Activated naive CD4-positive, alpha-beta T cell treated with anti-CD3 and anti-CD28 coated beads, Interleukin-2, amount 50 U/mL, for 24 hours (primary cell): ENCODE measurements around the gene SAFB2.
A peak's percentile ranks its signal among the peaks of the same experiment; 100 is the strongest.

Source experiments
- H3K27ac Mint-ChIP-seq: one replicate; pipeline ENCODE4 v1.8.0; 2021; ENCODE audit warnings: mild to moderate bottlenecking, mixed read lengths
- H3K27me3 Mint-ChIP-seq: one replicate; pipeline ENCODE4 v1.8.0; 2021; ENCODE audit warnings: mixed read lengths
- H3K36me3 Mint-ChIP-seq: one replicate; pipeline ENCODE4 v1.8.0; 2021; ENCODE audit warnings: mixed read lengths
- H3K4me1 Mint-ChIP-seq: one replicate; pipeline ENCODE4 v1.8.0; 2021; ENCODE audit warnings: mixed read lengths
- H3K4me3 Mint-ChIP-seq: one replicate; pipeline ENCODE4 v1.8.0; 2021; ENCODE audit warnings: mild to moderate bottlenecking, mixed read lengths
- H3K9me3 Mint-ChIP-seq: one replicate; pipeline ENCODE4 v1.8.0; 2021; ENCODE audit warnings: mixed read lengths

The SAFB2 gene

GRCh38 chr19:5600797-5601196, 21.8 kb downstream of the SAFB2 start:
- Mint-ChIP-seq H3K9me3 (no peaks in the 10 kb centered on the region), H3K36me3 (peaks cover 25% of the 10 kb centered on the region), H3K4me3 (no peak overlapping the region), H3K27me3 (no peaks in the 10 kb centered on the region), H3K27ac (no peak overlapping the region), H3K4me1 (peaks cover 16% of the 10 kb centered on the region)

GRCh38 chr19:5595745-5596144, 26.8 kb downstream of the SAFB2 start:
- no peaks in the 10 kb centered on the region for H3K27me3 Mint-ChIP-seq
- H3K36me3 Mint-ChIP-seq = peaks cover 21% of the 10 kb centered on the region

GRCh38 chr19:5595129-5595528, 27.4 kb downstream of the SAFB2 start:
- Mint-ChIP-seq H3K4me1 (peaks cover 8% of the 10 kb centered on the region), H3K9me3 (no peaks in the 10 kb centered on the region), H3K4me3 (no peak overlapping the region), H3K36me3 (peaks cover 20% of the 10 kb centered on the region), H3K27ac (no peak overlapping the region), H3K27me3 (no peaks in the 10 kb centered on the region)

More at GRCh38 chr19:5595745-5596144, 26.8 kb downstream of the SAFB2 start:
- H3K4me1 Mint-ChIP-seq = peaks cover 8% of the 10 kb centered on the region
- no peak overlapping the region for H3K4me3 Mint-ChIP-seq
- no peak overlapping the region for H3K27ac Mint-ChIP-seq
- no peaks in the 10 kb centered on the region for H3K9me3 Mint-ChIP-seq

GRCh38 chr19:5594521-5594950, 28.0 kb downstream of the SAFB2 start:
- peaks cover 17% of the 10 kb centered on the region for H3K36me3 Mint-ChIP-seq
- H3K27ac Mint-ChIP-seq = no peak overlapping the region
- no peaks in the 10 kb centered on the region for H3K9me3 Mint-ChIP-seq
- H3K4me1 Mint-ChIP-seq = peaks cover 8% of the 10 kb centered on the region
- no peaks in the 10 kb centered on the region for H3K27me3 Mint-ChIP-seq
- H3K4me3 Mint-ChIP-seq = no peak overlapping the region

GRCh38 chr19:5593343-5594255, 29.0 kb downstream of the SAFB2 start:
- Mint-ChIP-seq H3K27ac (no peak overlapping the region), H3K4me1 (peaks cover 8% of the 10 kb centered on the region), H3K27me3 (no peaks in the 10 kb centered on the region)

GRCh38 chr19:5592531-5593342, 29.8 kb downstream of the SAFB2 start:
- no peaks in the 10 kb centered on the region for H3K9me3 Mint-ChIP-seq
- no peaks in the 10 kb centered on the region for H3K27me3 Mint-ChIP-seq
- no peak overlapping the region for H3K4me3 Mint-ChIP-seq
- H3K27ac Mint-ChIP-seq = no peak overlapping the region
- H3K36me3 Mint-ChIP-seq = peaks cover 15% of the 10 kb centered on the region
- peaks cover 8% of the 10 kb centered on the region for H3K4me1 Mint-ChIP-seq

More at GRCh38 chr19:5593343-5594255, 29.0 kb downstream of the SAFB2 start:
- H3K4me3 Mint-ChIP-seq = no peak overlapping the region
- no peaks in the 10 kb centered on the region for H3K9me3 Mint-ChIP-seq
- H3K36me3 Mint-ChIP-seq = peaks cover 15% of the 10 kb centered on the region

GRCh38 chr19:5591476-5591875, 31.1 kb downstream of the SAFB2 start:
- Mint-ChIP-seq H3K36me3 (peaks cover 12% of the 10 kb centered on the region), H3K27ac (no peak overlapping the region), H3K4me1 (peaks cover 9% of the 10 kb centered on the region), H3K9me3 (no peaks in the 10 kb centered on the region), H3K4me3 (no peak overlapping the region), H3K27me3 (no peaks in the 10 kb centered on the region)

GRCh38 chr19:5590865-5591154, 31.8 kb downstream of the SAFB2 start:
- H3K27me3 Mint-ChIP-seq = no peaks in the 10 kb centered on the region
- peaks cover 11% of the 10 kb centered on the region for H3K36me3 Mint-ChIP-seq
- H3K27ac Mint-ChIP-seq = no peak overlapping the region
- H3K4me3 Mint-ChIP-seq = no peak overlapping the region
- H3K4me1 Mint-ChIP-seq = peaks cover 11% of the 10 kb centered on the region
- H3K9me3 Mint-ChIP-seq = no peaks in the 10 kb centered on the region

- H3K36me3 Mint-ChIP-seq = peaks cover 9% of the 10 kb centered on the region
- H3K27ac Mint-ChIP-seq = no peak overlapping the region
Measured at GRCh38 chr19:5590151-5590864, 32.3 kb downstream of the SAFB2 start.

GRCh38 chr19:5588906-5589676, 33.5 kb downstream of the SAFB2 start:
- Mint-ChIP-seq H3K36me3 (peaks cover 8% of the 10 kb centered on the region), H3K9me3 (no peaks in the 10 kb centered on the region), H3K27ac (no peak overlapping the region)

More at GRCh38 chr19:5590151-5590864, 32.3 kb downstream of the SAFB2 start:
- Mint-ChIP-seq H3K9me3 (no peaks in the 10 kb centered on the region), H3K4me3 (no peak overlapping the region), H3K4me1 (peaks cover 13% of the 10 kb centered on the region), H3K27me3 (no peaks in the 10 kb centered on the region)

GRCh38 chr19:5588441-5588840, 34.1 kb downstream of the SAFB2 start:
- Mint-ChIP-seq H3K27me3 (no peaks in the 10 kb centered on the region), H3K4me1 (peaks cover 11% of the 10 kb centered on the region), H3K9me3 (no peaks in the 10 kb centered on the region), H3K27ac (no peak overlapping the region), H3K36me3 (peaks cover 7% of the 10 kb centered on the region), H3K4me3 (no peak overlapping the region)

More at GRCh38 chr19:5588906-5589676, 33.5 kb downstream of the SAFB2 start:
- peaks cover 11% of the 10 kb centered on the region for H3K4me1 Mint-ChIP-seq
- H3K27me3 Mint-ChIP-seq = no peaks in the 10 kb centered on the region
- no peak overlapping the region for H3K4me3 Mint-ChIP-seq

GRCh38 chr19:5587661-5588060, 34.9 kb downstream of the SAFB2 start:
- Mint-ChIP-seq H3K27me3 (no peaks in the 10 kb centered on the region), H3K27ac (peak overlapping the region; percentile 8), H3K4me3 (no peak overlapping the region), H3K4me1 (peaks cover 11% of the 10 kb centered on the region), H3K9me3 (no peaks in the 10 kb centered on the region), H3K36me3 (peaks cover 3% of the 10 kb centered on the region)

GRCh38 chr19:5587071-5587455, 35.5 kb downstream of the SAFB2 start:
- Mint-ChIP-seq H3K27me3 (no peaks in the 10 kb centered on the region), H3K36me3 (peaks cover 1% of the 10 kb centered on the region), H3K27ac (no peak overlapping the region), H3K9me3 (no peaks in the 10 kb centered on the region), H3K4me3 (no peak overlapping the region), H3K4me1 (peaks cover 11% of the 10 kb centered on the region)

- Mint-ChIP-seq H3K27ac (no peak overlapping the region), H3K4me3 (no peak overlapping the region), H3K9me3 (no peaks in the 10 kb centered on the region), H3K36me3 (peaks cover 1% of the 10 kb centered on the region), H3K4me1 (peaks cover 11% of the 10 kb centered on the region), H3K27me3 (no peaks in the 10 kb centered on the region)
Measured at GRCh38 chr19:5586300-5587070, 36.1 kb downstream of the SAFB2 start.
